Measurements from ENCODE around the gene MRPL54.

The MRPL54 gene

DNA sequence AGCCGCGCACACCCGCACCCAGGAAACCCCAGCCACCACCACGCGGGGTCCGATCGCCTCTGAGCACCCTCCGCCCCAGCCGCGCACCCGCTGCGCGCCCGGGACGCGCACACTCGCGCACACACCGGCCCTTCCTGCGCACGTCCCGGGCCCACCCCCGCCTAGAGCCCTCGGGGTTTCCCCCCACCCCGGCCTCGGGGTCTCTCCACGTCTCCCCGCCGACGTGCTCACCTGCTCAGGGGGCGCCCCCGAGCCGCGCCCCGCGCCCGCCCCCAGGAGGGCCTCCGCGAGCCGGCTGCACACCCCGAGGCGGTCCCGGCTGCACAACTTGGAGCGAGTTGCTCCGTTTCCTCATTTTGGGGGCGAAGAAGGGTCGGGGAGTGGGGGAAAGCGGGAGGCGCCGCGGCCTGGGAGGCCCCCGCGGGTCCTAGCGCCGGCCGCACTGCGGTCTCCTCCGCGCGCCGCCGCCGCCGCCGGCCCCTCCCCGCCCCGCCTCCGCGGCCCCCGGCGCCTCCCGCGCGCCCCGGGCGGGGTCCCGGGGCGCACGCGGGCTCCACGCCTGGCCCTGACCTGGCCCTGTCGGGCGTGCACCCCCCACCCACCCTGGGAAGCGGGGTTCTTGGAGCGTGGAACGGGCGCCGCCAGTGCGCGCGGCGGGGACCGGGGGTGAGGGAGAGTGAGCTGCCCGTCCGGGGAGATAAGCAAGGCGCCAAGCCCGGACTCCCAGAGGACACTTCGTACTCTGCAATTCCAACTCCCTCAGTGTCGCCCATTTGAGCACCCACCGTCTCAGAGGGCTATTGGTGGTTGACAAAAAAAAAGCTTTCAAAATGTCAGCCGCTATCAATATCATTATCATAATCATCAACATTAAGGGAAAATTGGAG is 23.7 kb downstream of the MRPL54 start, which contains the start of gene MATK:
Gene MATK, minus strand, starts transcription at position 444 of the 887 bp plus-strand sequence. CDS start 1,246 bp downstream, outside the sequence.
- DNase-seq: no peak

DNA sequence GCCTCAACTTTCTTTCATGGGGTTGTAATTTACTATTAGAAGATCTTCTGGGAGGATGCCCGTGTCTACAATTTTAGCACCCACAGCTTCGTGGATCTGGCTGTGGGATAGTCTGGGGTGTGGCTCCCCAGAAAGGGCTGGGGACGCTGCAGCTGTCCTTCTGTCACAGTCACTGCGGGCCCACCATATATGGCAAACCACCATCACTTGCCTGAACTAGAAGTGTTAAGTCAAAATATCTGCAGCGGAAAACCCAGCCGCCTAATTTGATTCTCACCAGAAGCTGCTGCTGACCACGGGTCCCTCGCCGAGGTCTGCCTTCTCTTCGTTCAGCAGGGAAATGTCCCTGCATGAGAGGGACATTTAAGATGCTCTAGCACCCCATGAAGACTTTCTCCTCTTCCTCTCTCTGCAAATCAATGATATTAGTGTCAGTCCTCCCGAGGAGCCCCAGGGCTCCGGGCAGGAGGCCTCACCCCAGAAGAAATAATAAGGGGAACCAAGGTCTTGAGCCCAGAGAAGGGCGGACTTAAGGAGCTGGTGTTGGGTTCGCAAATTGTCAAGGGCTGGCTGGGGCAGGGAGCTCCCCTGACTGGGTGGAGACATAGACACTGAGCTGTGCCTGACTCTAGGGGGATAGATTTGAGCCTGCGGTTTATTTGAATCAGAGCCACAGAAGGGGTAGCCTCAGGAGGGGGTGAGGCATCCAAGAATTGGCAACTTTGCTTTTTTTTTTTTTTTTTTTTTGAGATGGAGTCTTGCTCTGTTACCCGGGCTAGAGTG is 26.7 kb downstream of the MRPL54 start:
- no peak for DNase-seq

GRCh38 chr19:3790209-3790734 is 27.8 kb downstream of the MRPL54 start:
- DNase-seq: no peak

DNA sequence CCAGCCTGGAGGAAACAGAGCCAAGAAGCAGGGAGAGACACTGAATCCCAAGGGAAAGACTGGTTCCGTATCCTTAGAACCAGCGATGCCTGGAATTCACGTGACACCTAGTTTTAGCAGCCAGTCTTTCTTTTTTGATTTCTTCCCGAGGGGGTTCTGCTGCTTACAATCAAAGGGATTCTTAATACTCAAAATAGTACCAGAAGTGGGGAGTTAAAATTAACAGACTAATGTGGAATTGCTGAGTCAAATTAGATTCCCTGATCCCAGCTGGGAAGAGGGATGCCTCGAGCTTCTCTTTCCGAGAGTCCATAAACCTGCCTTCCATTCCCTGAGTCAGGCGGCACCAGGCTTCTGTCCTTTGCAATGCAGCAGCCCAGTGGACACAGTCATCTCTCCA is 28.5 kb downstream of the MRPL54 start:
- DNase-seq: no peak

- no peak for DNase-seq
These were observed 29.6 kb downstream of the MRPL54 start for GRCh38 chr19:3792114-3792513.

DNA sequence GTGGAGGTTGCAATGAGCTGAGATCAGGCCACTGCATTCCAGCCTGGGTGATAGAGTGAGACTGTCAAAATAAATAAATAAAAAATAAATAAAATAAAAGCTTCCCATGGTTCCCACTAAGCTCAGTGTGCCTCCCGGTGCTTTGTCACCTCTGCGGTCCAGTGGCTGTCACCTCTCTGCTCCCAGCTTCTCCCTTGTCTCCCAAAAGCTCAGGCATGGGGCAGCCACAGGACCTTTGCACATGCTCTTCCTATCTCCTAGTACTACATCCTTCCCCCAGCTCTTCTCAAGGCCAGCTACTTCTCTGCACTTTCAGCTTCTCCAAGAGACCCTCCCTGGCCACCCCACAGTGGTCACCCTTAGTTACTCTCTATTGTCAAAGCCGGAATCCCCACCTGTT is 31.3 kb downstream of the MRPL54 start:
- DNase-seq: no peak

DNA sequence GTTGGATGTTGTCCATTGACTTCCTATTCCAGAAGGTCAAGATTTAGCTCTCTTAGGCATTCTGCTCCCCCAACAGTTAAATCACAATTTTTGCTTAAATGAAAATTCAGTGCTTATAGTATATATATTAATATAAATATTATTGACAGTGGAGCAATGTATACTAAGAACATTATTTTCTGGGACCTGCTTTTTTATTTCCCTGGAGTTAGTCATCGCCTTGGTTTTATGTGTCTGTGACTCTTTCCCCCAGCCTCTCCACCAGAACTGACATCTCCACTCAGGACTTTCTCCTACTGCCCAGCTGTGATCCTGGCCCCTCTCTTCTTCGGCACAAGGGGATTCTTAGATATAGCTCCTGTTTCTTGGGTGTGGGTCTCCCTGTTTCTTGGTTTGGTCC is 33.9 kb downstream of the MRPL54 start:
- DNase-seq: no peak

DNA sequence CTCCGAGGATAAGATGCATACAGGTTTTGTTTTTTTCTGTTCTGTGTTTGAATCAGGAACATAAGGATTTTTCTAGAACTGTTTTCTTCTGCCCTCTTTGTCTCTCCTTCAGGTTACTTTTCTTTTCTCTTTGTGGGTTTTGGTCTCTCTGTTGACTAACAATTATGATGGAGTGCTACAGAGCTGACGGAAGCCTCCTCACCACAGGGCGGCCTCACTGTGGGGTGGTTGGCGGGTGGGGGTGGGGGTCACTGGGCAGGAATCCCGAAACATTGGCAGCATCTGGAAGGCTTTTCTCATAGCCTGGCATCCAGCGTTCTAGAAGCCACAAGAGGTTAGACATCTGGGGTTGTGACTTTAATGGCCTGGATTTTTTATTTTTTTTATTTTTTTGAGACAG is 35.7 kb downstream of the MRPL54 start:
- peak in 1 of 2 donors; percentile 32 for DNase-seq

DNA sequence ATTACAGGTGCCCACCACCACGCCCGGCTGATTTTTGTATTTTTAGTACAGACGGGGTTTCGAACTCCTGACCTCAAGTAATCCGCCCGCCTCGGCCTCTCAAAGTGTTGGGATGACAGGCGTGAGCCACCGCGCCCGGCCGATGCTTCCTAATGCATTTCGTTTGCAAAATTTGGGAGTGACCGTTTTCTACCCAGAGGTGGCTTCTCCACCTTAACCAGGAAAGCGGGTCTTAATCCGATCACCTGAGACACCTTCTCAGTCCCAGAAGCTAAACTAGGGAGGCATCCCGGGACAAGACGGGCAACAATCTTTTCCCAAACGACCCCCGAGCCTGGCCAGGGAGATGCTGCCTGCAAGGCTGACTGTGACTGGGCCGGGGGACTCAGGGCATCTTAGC is 38.5 kb downstream of the MRPL54 start:
- DNase-seq: no peak

DNA sequence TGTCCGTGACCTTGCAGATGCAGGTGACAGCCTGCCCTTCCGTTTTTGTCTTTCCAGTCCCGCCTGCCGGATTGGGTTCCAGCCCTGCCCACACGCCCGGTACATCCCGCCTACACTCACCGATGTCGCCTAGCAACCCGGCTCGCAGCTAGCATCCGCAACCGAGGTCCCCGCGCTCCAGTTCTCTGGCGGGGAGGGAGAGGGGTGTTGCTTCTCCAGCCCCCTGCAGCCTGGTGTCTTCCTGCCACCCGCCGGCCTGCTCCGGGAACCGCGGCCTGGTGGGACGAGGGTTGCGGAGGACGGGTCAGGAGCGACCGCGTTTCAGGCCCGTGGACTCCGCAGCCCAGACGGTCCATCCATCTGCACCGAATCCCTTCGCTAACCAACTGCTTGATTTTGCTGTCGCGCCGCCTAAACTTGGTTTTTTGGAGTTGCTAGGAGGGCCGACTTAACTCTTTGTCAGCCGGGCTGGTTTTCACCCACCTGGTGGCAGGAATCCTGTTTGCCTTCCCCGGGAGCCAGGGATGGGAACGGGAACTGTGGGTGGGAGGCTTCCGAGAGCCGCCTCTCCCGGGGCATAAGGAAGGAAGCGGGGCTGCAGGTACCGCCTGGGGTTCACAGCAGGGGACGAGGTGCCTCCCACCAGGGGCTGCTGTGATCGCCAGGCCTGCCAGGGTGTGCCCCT is 39.1 kb downstream of the MRPL54 start:
- no peak for DNase-seq

GRCh38 chr19:3803114-3803888 is 40.8 kb downstream of the MRPL54 start:
- no peak for DNase-seq

DNA sequence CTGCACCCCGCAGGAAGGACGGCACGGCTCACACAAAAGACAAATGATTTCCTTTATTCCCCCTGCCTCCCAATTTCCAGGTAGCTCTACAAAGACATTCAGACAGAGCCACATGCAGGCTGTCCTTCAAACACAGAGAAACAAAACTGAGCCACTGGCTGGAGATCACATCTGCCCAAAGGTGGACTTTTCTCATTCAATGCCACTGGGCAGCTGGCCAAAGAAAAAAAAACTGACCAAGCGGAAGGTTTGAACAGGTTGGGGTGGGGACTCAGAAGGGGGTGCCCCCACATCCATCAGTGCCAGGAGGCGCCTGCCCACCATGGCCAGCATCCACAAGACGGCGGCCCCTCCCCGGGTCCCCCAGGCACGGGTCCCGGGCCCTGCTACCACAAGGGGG is 41.5 kb downstream of the MRPL54 start:
- no peak for DNase-seq

DNA sequence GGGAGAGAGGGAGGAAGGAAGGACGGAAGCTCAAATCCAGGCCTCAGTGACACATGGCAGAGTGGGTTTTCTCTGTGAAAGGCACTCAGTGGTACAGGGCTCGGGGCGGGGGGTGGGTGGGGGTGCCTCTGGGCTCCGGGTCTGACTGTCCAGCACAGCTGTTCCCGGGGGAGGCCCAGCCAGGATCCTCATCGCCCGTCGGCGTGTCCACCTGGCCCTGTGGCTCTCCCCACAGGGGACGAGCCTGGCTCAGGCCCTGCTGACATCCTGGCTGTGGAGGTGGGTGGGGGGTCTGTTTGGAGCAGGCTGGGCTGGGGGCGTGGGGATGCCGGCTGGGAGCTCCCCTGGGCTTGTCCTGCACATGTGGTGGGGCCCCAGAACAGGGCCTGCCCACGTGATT is 41.9 kb downstream of the MRPL54 start:
- DNase-seq: no peak

GRCh38 chr19:3805859-3806258 is 43.4 kb downstream of the MRPL54 start:
- no peak for DNase-seq

GRCh38 chr19:3807131-3807480 is 44.6 kb downstream of the MRPL54 start:
- DNase-seq: no peak

DNA sequence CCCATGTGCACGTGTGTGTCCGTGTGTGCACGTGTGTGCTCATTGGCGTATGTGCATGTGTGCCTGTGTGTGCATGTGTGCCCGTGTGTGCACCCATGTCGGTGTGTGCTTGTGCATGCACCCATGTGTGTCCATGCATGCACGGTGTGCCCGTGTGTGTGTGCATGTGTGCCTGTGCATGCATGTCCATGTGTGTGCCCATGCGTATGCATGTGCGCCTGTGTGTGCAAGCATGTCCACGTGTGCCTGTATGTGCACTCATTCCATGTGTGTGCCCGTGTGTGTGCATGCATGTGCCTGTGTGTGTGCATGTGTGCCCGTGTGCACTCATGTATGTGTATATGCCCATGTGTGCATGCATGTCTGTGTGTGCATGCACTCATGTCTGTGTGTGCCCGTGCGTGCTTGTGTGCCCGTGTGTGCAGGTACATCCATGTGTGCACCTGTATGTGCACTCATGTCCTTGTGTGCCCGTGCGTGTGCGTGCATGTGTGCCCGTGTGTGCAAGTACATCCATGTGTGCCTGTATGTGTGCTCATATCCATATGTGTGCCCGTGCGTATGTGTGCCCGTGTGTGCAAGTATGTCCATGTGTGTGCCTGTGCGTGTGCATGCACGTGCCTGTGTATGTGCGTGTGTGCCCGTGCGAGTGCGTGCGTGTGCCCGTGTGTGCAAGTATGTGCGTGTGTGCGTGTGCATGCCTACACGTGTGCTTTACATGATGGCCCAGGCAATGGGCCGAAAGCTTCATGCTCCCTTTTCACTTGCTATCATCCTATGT is 45.3 kb downstream of the MRPL54 start:
- DNase-seq: no peak

DNA sequence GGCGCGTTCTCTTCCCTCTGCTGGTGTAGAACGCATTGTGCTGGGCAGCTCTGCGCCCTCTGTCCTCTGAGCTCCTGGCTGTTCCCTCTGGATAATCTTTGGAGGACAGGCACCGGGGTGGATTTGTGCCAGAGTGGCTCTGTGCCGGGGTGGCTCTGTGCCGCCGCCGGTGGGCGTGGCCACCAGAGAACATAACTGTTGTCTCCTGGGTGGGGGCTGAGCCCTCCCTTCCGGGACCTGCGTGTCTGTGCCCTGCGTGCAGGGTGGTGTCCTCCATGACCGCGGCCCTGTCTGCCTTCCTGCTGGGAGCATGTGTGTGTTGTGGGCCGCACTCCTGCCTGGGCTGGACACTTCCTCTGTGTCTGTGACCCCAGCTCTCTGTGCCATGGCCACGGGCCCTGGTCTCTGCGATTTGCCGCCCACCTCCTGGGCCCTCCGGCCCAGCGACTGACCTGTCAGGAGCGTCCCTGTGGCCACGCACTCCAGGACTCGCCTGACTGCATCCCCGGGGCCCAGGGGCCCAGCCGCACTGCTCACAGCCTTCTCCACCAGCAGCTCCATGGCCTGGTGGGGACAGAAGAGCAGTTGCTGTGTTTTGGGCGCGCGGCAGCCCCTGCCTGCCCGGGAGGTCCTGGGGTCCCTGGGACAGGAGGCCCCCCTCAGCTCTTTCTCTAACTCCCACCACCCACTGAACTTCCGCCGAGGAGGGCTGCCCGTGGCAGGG is 46.1 kb downstream of the MRPL54 start:
- DNase-seq: no peak

- DNase-seq: no peak
These were observed 47.6 kb downstream of the MRPL54 start for GRCh38 chr19:3809881-3810707.

DNA sequence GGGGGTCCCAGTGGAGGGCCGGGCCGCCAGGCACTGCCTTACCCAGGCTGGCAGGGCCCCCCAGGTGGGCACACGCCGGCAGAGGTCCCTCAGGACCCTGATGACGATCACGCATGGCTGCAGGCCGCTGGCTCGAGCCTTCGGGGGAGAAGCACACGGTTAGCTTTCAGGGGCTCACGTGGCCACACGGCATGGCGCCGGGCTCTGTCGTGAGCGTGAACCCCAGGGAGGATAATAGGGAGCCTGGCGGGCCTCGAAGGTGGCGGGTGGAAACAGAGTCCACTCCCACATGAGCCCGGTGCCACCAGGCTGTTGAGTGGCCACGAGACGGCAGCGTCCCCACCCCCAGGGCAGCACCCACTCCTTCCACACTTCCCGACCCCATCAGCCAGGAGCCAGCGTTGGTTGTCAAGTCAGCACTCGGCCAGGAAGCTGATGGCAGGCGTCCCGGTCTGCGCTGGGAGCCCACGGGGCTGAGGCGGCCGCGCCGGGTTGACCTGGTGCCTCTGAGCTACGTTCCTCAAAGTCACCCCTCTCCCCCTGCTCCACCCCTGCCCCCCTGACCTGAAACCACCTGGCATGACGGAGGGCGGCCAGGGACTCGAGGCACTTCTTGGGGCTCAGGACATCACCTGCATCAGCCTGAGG is 48.4 kb downstream of the MRPL54 start:
- no peak for DNase-seq
